ENCODE data around the gene IMMP2L. TPM values are rescaled to one million over a fixed set of nuclear protein-coding genes. Genes with fewer than 3 reads are reported as not detected.
"Not testable (repeated sequence)": the region's sequence is repeated elsewhere in the genome, so short reads cannot be mapped to it uniquely, and the experiment has no call there.

The IMMP2L gene
- total RNA-seq, 1 donor from 2014 or later = 11.1 TPM

GRCh38 chr7:111358915-111359314, 203.4 kb downstream of the IMMP2L start:
- DNase-seq (ENCODE audit: extremely low read depth, low read depth, low spot score) = no peak

GRCh38 chr7:111357691-111358090, 204.6 kb downstream of the IMMP2L start:
- DNase-seq (ENCODE audit: extremely low read depth, low read depth, low spot score) = no peak

- DNase-seq (ENCODE audit: extremely low read depth, low read depth, low spot score) = no peak
Observed at GRCh38 chr7:111356941-111357340, 205.4 kb downstream of the IMMP2L start.

DNA sequence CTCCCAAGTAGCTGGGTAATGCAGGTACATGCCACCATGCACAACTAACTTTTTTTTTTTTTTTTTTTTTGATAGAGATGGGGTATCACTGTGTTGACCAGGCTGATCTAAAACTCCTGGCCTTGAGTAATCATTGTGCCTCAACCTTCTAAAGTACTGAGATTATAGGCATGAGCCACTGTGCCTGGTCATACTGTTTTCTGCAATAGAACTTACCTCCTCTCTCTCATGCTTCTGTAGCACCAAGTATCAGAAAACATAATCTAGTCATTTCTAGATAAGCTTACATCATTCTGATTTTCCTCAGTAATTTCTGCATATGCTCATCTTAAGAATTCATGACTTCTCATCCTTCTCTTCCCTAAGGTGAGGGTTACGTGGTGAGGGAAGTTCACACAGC, 210.0 kb downstream of the IMMP2L start:
- no peak for DNase-seq (ENCODE audit: extremely low read depth, low read depth, low spot score)

GRCh38 chr7:111346219-111346618, 216.1 kb downstream of the IMMP2L start:
- no peak for DNase-seq (ENCODE audit: extremely low read depth, low read depth, low spot score)

GRCh38 chr7:111343017-111343416, 219.3 kb downstream of the IMMP2L start:
- DNase-seq (ENCODE audit: extremely low read depth, low read depth, low spot score) = no peak

- no peak for DNase-seq (ENCODE audit: extremely low read depth, low read depth, low spot score)
Observed at GRCh38 chr7:111339006-111339405, 223.3 kb downstream of the IMMP2L start.

DNA sequence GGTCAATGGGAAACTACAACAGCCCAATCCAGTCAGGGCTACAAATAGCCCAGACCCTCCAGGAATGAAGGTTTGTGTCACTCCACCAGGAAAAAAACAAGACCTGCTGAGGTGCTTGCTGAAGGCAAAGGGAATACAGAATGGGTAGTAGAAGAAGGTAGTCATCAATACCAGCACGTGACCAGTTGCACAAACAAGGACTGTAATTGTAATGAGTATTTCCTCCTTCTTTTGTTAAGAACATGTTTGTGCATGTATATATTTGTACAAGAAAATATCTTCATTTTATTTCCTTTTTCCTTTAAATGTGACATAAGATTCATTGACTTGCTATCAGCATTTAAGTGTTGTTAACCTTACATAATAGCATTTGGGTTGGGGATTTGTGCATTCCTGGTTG, 229.3 kb downstream of the IMMP2L start:
- DNase-seq (ENCODE audit: extremely low read depth, low read depth, low spot score) = no peak

DNA sequence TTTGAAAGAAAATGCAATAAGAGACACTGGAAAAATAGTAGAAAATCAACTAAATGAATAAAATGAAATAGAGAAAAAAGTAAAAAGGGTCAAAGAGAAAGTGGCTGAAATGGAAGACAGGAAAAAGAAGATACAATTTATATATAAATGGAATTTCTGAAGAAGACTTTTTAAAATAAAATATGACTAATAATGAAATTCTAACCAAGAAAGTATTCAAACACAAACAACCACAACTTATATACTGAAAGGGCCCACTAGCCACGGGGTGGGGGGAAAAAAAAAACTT, 232.1 kb downstream of the IMMP2L start:
- DNase-seq (ENCODE audit: extremely low read depth, low read depth, low spot score) = no peak

DNA sequence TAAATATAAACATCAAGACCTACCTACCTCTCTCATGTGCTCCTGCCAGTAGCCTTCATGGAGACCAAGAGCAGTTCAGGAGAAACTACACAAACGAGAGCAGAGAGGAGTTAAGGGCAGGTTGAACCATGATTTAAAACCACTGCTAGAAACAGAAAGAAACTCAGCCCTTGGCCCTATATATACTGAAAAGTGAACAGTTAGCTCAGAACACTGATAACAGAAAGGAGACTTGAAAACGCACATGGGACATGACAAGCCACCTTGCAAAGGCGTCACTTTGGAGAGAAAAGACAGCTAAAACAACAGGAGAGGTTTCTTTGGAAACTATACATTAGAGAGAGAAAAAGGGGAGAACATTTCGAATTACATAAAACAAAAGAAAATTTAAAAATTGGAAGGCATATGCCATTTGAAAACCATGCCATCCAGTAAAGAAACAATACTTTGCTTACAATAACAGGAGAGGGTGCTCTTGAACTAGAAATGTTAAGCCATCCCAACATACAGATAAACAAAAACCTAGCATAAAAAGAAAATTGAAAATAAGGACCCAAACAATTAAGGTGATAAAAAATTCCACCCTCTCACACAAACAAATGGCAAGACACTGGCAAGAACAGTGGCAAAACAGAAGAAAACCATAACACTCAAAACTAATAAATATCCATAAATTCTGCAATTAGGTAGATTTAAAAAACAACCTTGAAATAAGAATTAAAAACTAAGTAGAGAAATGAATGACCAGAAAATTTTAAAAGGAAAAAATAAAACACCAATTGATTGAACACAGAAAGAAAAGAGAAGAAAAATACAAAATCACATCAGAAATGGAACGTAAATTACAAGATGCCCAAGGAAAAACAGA, 232.7 kb downstream of the IMMP2L start:
- DNase-seq (ENCODE audit: extremely low read depth, low read depth, low spot score) = no peak

DNA sequence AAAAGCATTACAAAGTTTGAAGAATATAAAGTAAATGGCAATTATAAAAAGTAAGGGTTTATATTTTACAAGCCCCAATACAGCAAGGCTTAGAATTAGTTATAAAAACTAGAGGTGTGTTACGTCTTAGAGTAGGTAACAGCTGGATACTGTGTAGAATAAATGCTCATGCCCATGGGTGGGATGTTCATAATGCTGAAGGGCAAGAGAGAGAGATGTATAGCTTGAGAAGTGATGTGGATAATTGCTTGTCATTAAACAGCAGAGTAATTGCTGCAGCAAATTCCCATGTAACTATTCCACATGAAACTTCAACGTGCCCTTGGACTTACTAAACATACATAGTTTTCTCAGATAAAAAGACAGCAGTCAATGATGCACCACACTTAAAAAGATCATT, 233.8 kb downstream of the IMMP2L start:
- no peak for DNase-seq (ENCODE audit: extremely low read depth, low read depth, low spot score)

DNA sequence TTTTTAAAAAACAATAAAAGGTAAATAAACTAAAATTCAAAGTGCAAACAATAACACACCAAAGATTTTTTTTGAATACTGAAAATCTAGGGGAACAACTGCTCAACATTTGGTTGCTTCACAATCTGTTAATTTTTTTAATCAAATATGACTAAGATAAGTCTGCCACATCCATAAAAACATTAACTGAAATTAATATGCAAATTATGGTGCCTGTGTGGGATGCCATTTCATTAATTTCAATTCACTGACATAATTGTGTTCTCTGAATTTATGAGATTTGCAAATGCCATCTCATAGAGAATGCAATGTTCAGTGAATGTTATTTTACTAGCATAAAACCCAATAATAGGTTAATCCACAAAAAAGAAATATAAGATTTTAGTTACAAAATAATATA, 237.5 kb downstream of the IMMP2L start:
- no peak for DNase-seq (ENCODE audit: extremely low read depth, low read depth, low spot score)

DNA sequence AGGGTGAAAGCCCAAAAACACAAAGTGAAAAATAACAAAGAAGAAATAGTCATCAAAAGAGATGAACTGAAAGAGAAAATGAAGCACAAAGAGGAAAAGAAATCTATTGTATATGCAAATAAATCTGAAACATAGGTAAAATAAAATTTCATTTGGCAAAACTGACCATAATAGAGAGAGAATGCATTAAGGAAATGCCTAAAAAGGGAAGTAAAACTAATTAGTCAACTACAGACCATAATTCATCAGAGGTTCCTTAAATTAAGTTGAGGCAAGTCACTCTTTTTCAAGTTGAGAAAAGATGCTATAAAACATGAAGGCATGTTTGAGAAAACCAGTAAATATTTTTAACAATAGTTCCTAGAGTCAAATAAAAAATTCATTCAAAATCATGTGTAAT, 238.1 kb downstream of the IMMP2L start:
- DNase-seq (ENCODE audit: extremely low read depth, low read depth, low spot score) = no peak

DNA sequence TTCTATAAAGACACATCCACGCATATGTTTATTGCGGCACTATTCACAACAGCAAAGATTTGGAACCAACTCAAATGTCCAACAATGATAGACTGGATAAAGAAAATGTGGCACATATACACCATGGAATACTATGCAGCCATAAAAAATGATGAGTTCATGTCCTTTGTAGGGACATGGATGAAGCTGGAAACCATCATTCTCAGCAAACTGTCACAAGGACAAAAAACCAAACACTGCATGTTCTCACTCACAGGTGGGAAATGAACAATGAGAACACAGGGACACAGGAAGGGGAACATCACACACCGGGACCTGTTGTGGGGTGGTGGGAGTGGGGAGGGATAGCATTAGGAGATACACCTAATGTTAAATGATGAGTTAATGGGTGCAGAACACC, 238.6 kb downstream of the IMMP2L start:
- not testable (repeated sequence) for DNase-seq (ENCODE audit: extremely low read depth, low read depth, low spot score)

DNA sequence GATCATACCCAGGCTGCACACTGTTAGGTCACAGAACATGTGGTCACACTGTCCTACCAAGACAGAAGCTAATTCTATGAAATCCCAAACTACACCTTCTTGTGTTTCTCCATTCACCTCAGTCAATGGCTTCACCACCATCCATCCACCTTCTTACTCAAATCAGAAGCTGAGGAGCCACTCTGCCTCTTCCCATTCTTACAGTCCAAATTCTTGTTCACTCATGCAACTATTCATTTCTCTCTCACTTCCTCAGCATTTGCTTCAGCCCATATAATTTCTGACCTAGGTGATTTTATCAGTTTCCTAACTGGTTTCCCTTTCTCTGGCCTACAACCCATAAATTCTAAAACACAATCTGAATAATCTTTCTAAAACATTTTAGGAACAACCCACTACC, 242.2 kb downstream of the IMMP2L start:
- DNase-seq (ENCODE audit: extremely low read depth, low read depth, low spot score) = no peak

DNA sequence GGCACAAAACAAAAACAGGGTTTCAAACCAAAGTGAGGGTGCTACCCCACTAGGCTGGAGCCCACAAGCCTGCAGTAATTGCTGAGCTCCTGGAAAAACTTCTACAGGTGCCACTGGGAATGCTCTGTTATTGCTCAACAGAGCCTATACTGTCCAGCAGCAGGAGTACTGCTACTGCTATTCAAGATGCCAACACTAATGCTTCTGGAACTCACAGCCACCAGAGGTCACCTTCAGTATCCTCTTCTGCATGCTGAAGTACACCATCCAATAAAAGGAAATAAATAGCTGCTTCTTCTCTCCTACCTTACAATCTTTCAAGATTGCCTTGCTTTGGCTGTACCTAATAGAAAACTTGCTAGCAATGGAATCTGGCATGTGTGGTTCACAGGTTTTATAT, 249.3 kb downstream of the IMMP2L start:
- no peak for DNase-seq (ENCODE audit: extremely low read depth, low read depth, low spot score)

GRCh38 chr7:111308691-111309090, 253.6 kb downstream of the IMMP2L start:
- DNase-seq (ENCODE audit: extremely low read depth, low read depth, low spot score) = no peak

GRCh38 chr7:111301891-111302290, 260.4 kb downstream of the IMMP2L start:
- no peak for DNase-seq (ENCODE audit: extremely low read depth, low read depth, low spot score)

GRCh38 chr7:111294494-111294893, 267.8 kb downstream of the IMMP2L start:
- DNase-seq (ENCODE audit: extremely low read depth, low read depth, low spot score) = no peak

DNA sequence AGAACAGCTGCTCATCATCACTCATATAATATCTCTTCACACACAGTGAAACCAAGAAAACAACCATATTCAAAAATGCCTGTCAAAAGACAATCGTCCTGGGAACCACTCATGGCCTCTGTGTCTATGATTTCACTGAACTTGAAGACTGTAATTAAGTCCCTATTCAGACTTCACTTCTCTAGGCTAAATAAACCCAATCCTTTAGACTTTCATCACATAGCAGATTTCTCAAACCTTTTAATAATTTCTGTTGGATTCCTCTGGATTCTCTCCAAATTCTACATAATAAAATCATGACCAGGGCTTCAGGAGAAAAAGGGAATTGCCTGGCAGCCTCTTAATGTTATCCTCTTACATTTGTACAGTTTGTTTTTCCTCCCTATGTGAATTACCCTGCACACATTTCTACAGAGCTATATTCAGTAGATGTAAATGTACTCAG, 270.2 kb downstream of the IMMP2L start:
- DNase-seq (ENCODE audit: extremely low read depth, low read depth, low spot score) = no peak

DNA sequence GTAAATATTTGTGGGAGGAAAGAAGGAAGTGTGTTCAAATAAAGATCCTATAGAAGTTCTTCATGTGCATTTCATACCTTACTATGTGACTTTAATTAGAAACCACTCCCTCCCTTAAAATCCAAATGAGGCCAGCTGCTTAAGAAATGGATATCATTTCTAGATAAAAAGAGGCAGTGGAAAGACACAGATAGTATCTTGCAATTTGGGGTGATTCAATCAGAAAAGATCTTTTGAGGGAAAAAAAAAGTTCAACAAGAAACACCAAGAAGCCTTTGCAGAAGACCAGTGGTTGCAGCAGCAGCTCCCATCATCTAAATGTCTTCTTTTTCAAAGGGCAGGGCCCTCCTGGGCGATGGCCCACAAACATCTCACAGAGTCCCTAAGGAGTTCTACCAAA, 271.3 kb downstream of the IMMP2L start:
- DNase-seq (ENCODE audit: extremely low read depth, low read depth, low spot score) = no peak

DNA sequence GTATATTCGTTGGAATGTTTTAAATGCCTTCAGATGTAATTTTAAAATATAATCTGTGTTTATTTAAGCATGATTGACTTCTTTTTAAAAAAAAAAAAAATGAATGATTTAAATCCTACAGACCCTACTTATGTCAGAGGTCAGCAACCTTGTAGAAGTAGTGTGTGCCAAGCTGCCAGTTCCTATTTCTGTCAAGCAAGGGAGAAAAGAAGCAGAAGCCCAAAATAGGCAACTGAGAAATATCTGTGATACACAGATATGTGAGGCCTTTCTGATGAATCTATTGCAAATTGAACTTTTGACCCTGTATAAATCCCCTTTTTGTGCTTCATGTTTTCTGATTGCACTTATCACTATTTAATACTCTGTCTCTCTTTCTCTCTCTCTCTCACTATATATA, 271.9 kb downstream of the IMMP2L start:
- no peak for DNase-seq (ENCODE audit: extremely low read depth, low read depth, low spot score)

DNA sequence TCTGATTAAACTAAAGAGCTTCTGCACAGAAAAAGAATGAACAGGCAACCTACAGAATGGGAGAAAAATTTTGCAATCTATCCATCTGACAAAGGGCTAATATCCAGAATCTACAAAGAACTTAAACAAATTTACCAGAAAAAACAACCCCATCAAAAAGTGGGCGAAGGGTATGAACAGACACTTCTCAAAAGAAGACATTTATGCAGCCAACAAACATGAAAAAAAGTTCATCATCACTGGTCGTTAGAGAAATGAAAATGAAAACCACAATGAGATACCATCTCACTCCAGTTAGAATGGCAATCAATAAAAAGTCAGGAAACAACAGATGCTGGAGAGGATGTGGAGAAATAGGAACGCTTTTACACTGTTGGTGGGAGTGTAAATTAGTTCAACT, 273.9 kb downstream of the IMMP2L start:
- not testable (repeated sequence) for DNase-seq (ENCODE audit: extremely low read depth, low read depth, low spot score)
